CD4-positive, CD25-positive, alpha-beta regulatory T cell (primary cell): ENCODE results near the gene C6orf132. TPM values are rescaled to one million over a fixed set of nuclear protein-coding genes. Genes with fewer than 3 reads are reported as not detected.

Source experiments
- ATAC-seq, 2 donors: fragments of 150-1000 bp; cut with Tn5 transposase; one replicate each; pipeline ENCODE4 v1.10.0; 2021; ENCODE audit warnings: low read depth in 2 of 2, moderate number of reproducible peaks in 2 of 2, moderate library complexity in 1 of 2
- DNase-seq, 3 donors: peaks; one replicate each; pipeline versions ENCODE4 v3.0.0 to v3.0.0-alpha.2; 2012 to 2022; ENCODE audit warnings: mixed read lengths in 1 of 3
- H3K27ac ChIP-seq: one replicate; pipeline ENCODE4 v1.7.0; 2013; ENCODE audit warnings: mild to moderate bottlenecking, low read length; ENCODE audit not compliant: insufficient read depth, poor library complexity, severe bottlenecking
- H3K27me3 ChIP-seq: one replicate; pipeline ENCODE4 v1.7.0; 2013; ENCODE audit warnings: low read length; ENCODE audit not compliant: control insufficient read depth, insufficient read depth
- H3K36me3 ChIP-seq: one replicate; pipeline ENCODE4 v1.7.0; 2013; ENCODE audit warnings: mild to moderate bottlenecking, low read length, moderate library complexity; ENCODE audit not compliant: control insufficient read depth, insufficient read depth
- H3K4me1 ChIP-seq: 2 replicates; pipeline ENCODE4 v1.7.0; 2013; ENCODE audit warnings: mild to moderate bottlenecking, low read length; ENCODE audit not compliant: insufficient read depth, control insufficient read depth, poor library complexity, severe bottlenecking
- H3K4me3 ChIP-seq: one replicate; pipeline ENCODE4 v1.7.0; 2013; ENCODE audit warnings: low read depth, mild to moderate bottlenecking, low read length, moderate library complexity
- H3K9me3 ChIP-seq, 2 experiments: 1 replicate in 1 of 2; 2 replicates in 1 of 2; pipeline ENCODE4 v1.7.0; 2013; ENCODE audit warnings: low read length in 2 of 2, mild to moderate bottlenecking in 1 of 2, moderate library complexity in 1 of 2; ENCODE audit not compliant: control insufficient read depth in 2 of 2
- H3K27ac Mint-ChIP-seq, 3 donors: one replicate each; pipeline ENCODE4 v1.8.0; 2020 to 2022; ENCODE audit warnings: mild to moderate bottlenecking in 3 of 3, mixed read lengths in 3 of 3, moderate library complexity in 2 of 3
- H3K27me3 Mint-ChIP-seq: one replicate; pipeline ENCODE4 v1.8.0; 2022; ENCODE audit warnings: mild to moderate bottlenecking, mixed read lengths
- H3K36me3 Mint-ChIP-seq: one replicate; pipeline ENCODE4 v1.8.0; 2020; ENCODE audit warnings: mixed read lengths
- H3K4me1 Mint-ChIP-seq, 4 donors: one replicate each; pipeline ENCODE4 v1.8.0; 2020 to 2022; ENCODE audit warnings: mixed read lengths in 4 of 4, mild to moderate bottlenecking in 1 of 4
- H3K4me3 Mint-ChIP-seq, 4 donors: one replicate each; pipeline ENCODE4 v1.8.0; 2020 to 2022; ENCODE audit warnings: mild to moderate bottlenecking in 4 of 4, mixed read lengths in 4 of 4, moderate library complexity in 3 of 4
- H3K9me3 Mint-ChIP-seq, 7 donors: one replicate each; pipeline ENCODE4 v1.8.0; 2020 to 2022; ENCODE audit warnings: mixed read lengths in 7 of 7, mild to moderate bottlenecking in 3 of 7, moderate library complexity in 2 of 7
- polyA plus RNA-seq, 4 donors: library from polyadenylated mRNA; unstranded; fragments of 300-500 nt; fragmentation: Illumina TruSeq; gene quantifications; one replicate each; pipeline ENCODE4 v1.2.3, GENCODE V29; 2021
- total RNA-seq: library from RNA; stranded (reverse); gene quantifications from one replicate; pipeline ENCODE4 v1.2.3, GENCODE V29; 2022

The C6orf132 gene
- total and polyA plus RNA-seq, 5 donors from 2014 or later: 0.05 TPM; not detected in 4

- H3K4me1 Mint-ChIP-seq: no peaks in the 10 kb centered on the region
- Histone ChIP-seq H3K27ac (no peak overlapping the region), H3K27me3 (no peaks in the 10 kb centered on the region), H3K9me3 (no peaks in the 10 kb centered on the region), H3K36me3 (no peaks in the 10 kb centered on the region), H3K4me3 (no peak overlapping the region), H3K4me1 (no peaks in the 10 kb centered on the region)
- peaks cover 0 to 2% (median 0%) of the 10 kb centered on the region in 7 donors for H3K9me3 Mint-ChIP-seq
- no peaks in the 10 kb centered on the region for H3K36me3 Mint-ChIP-seq
- ATAC-seq: no peak
- no peak for DNase-seq
- no peak overlapping the region for H3K27ac Mint-ChIP-seq
- H3K4me3 Mint-ChIP-seq: no peak overlapping the region
- H3K27me3 Mint-ChIP-seq: peaks cover 7% of the 10 kb centered on the region
Observed at GRCh38 chr6:42118162-42119001, 24.0 kb downstream of the C6orf132 start.

GRCh38 chr6:42117843-42118161 is 24.6 kb downstream of the C6orf132 start:
- Histone ChIP-seq H3K9me3 (no peaks in the 10 kb centered on the region), H3K27me3 (no peaks in the 10 kb centered on the region), H3K4me1 (no peaks in the 10 kb centered on the region), H3K27ac (no peak overlapping the region), H3K36me3 (no peaks in the 10 kb centered on the region), H3K4me3 (no peak overlapping the region)
- Mint-ChIP-seq H3K9me3 (peaks cover 0 to 2% (median 0%) of the 10 kb centered on the region in 7 donors), H3K4me3 (no peak overlapping the region), H3K4me1 (no peaks in the 10 kb centered on the region), H3K27me3 (peaks cover 7% of the 10 kb centered on the region), H3K27ac (no peak overlapping the region), H3K36me3 (no peaks in the 10 kb centered on the region)
- ATAC-seq (no peak), DNase-seq (no peak)

GRCh38 chr6:42113936-42114636 is 28.3 kb downstream of the C6orf132 start:
- no peak overlapping the region for H3K27ac ChIP-seq
- no peaks in the 10 kb centered on the region for H3K27me3 ChIP-seq
- no peak overlapping the region for H3K27ac Mint-ChIP-seq
- no peaks in the 10 kb centered on the region for H3K36me3 Mint-ChIP-seq
- ATAC-seq: no peak
- no peaks in the 10 kb centered on the region for H3K4me1 Mint-ChIP-seq
- H3K9me3 Mint-ChIP-seq: peaks cover 0 to 2% (median 0%) of the 10 kb centered on the region in 7 donors
- H3K4me3 Mint-ChIP-seq: no peak overlapping the region
- H3K4me3 ChIP-seq: no peak overlapping the region
- H3K27me3 Mint-ChIP-seq: peaks cover 17% of the 10 kb centered on the region
- H3K9me3 ChIP-seq: no peaks in the 10 kb centered on the region
- H3K36me3 ChIP-seq: no peaks in the 10 kb centered on the region
- no peaks in the 10 kb centered on the region for H3K4me1 ChIP-seq
- DNase-seq: no peak

- Histone ChIP-seq H3K27me3 (no peaks in the 10 kb centered on the region), H3K27ac (no peak overlapping the region), H3K9me3 (no peaks in the 10 kb centered on the region), H3K36me3 (no peaks in the 10 kb centered on the region), H3K4me3 (no peak overlapping the region), H3K4me1 (no peaks in the 10 kb centered on the region)
- peaks cover 0 to 2% (median 0%) of the 10 kb centered on the region in 7 donors for H3K9me3 Mint-ChIP-seq
- no peak for ATAC-seq
- H3K27me3 Mint-ChIP-seq: peaks cover 17% of the 10 kb centered on the region
- H3K4me1 Mint-ChIP-seq: no peaks in the 10 kb centered on the region
- no peak for DNase-seq
- H3K4me3 Mint-ChIP-seq: no peak overlapping the region
- no peaks in the 10 kb centered on the region for H3K36me3 Mint-ChIP-seq
- H3K27ac Mint-ChIP-seq: no peak overlapping the region
Observed at GRCh38 chr6:42112351-42112750, 30.1 kb downstream of the C6orf132 start.

- Mint-ChIP-seq H3K9me3 (no peaks in the 10 kb centered on the region), H3K4me3 (no peak overlapping the region), H3K27ac (no peak overlapping the region), H3K27me3 (peaks cover 15% of the 10 kb centered on the region), H3K36me3 (no peaks in the 10 kb centered on the region), H3K4me1 (no peaks in the 10 kb centered on the region)
- no peak for DNase-seq
- ATAC-seq: no peak
- no peak overlapping the region for H3K27ac ChIP-seq
- H3K27me3 ChIP-seq: no peaks in the 10 kb centered on the region
- no peaks in the 10 kb centered on the region for H3K4me1 ChIP-seq
- H3K4me3 ChIP-seq: no peak overlapping the region
- H3K36me3 ChIP-seq: no peaks in the 10 kb centered on the region
- H3K9me3 ChIP-seq: no peaks in the 10 kb centered on the region
Observed at GRCh38 chr6:42110683-42111082, 31.7 kb downstream of the C6orf132 start.

- Mint-ChIP-seq H3K36me3 (no peaks in the 10 kb centered on the region), H3K27ac (no peak overlapping the region)
- ATAC-seq: no peak
Observed at GRCh38 chr6:42108071-42108470, 34.3 kb downstream of the C6orf132 start.

GRCh38 chr6:42106112-42107023 is 36.1 kb downstream of the C6orf132 start:
- Mint-ChIP-seq H3K4me1 (peaks cover 0 to 7% (median under 1%) of the 10 kb centered on the region in 4 donors), H3K4me3 (peak overlapping the region; percentile 37 to 43 (median 42)), H3K36me3 (no peaks in the 10 kb centered on the region), H3K9me3 (no peaks in the 10 kb centered on the region), H3K27me3 (peaks cover 15% of the 10 kb centered on the region), H3K27ac (no peak overlapping the region)
- no peaks in the 10 kb centered on the region for H3K36me3 ChIP-seq
- DNase-seq: no peak
- H3K4me1 ChIP-seq: peaks cover 12% of the 10 kb centered on the region
- no peak for ATAC-seq
- no peak overlapping the region for H3K4me3 ChIP-seq
- H3K9me3 ChIP-seq: no peaks in the 10 kb centered on the region
- H3K27ac ChIP-seq: no peak overlapping the region
- H3K27me3 ChIP-seq: no peaks in the 10 kb centered on the region

More at GRCh38 chr6:42108071-42108470, 34.3 kb downstream of the C6orf132 start:
- Mint-ChIP-seq H3K9me3 (no peaks in the 10 kb centered on the region), H3K27me3 (peaks cover 17% of the 10 kb centered on the region), H3K4me1 (peaks cover 0 to 7% (median 0%) of the 10 kb centered on the region in 4 donors), H3K4me3 (peak overlapping the region in 1 of 4 donors; percentile 46)
- DNase-seq: no peak
- no peaks in the 10 kb centered on the region for H3K36me3 ChIP-seq
- no peaks in the 10 kb centered on the region for H3K9me3 ChIP-seq
- peaks cover 12% of the 10 kb centered on the region for H3K4me1 ChIP-seq
- H3K4me3 ChIP-seq: no peak overlapping the region
- no peaks in the 10 kb centered on the region for H3K27me3 ChIP-seq
- H3K27ac ChIP-seq: no peak overlapping the region
